K562 (cell line): ENCODE data around the gene BEST2. TPM values are rescaled to one million over a fixed set of nuclear protein-coding genes. Genes with fewer than 3 reads are reported as not detected.
A peak's percentile ranks its signal among the peaks of the same experiment; 100 is the strongest.

ENCODE experiments used
- CBFB ChIP-seq: sonication (generic); formaldehyde crosslinking; IDR thresholded peaks from 2 replicates; pipeline ENCODE4 v1.4.0; 2020; ENCODE audit warnings: mild to moderate bottlenecking, missing genetic modification reagents
- CREB1 ChIP-seq, 2 experiments: sonication (generic) in 1 of 2; formaldehyde crosslinking in 1 of 2; IDR thresholded peaks; 2 replicates each; pipeline versions ENCODE4 v1.6.1 to v1.8.0; 2012 to 2022; ENCODE audit warnings: inconsistent platforms in 1 of 2, mild to moderate bottlenecking in 1 of 2, missing genetic modification reagents in 1 of 2, moderate library complexity in 1 of 2
- FOXJ2 ChIP-seq: fragments of 200-800 bp; sonication (Bioruptor generic); IDR thresholded peaks from 2 replicates; pipeline ENCODE4 v1.6.1; 2016; ENCODE audit warnings: missing genetic modification characterization, missing compliant biosample characterization
- FOXK2 ChIP-seq, 2 experiments: fragments of 450-650 bp; IDR thresholded peaks in 1 of 2; conservative IDR thresholded peaks in 1 of 2; 2 replicates each; pipeline ENCODE4 v1.6.1; 2016; ENCODE audit warnings: low read depth in 2 of 2, mild to moderate bottlenecking in 1 of 2
- HNRNPL ChIP-seq: fragments of 200-400 bp; formaldehyde crosslinking; IDR thresholded peaks from 2 replicates; pipeline ENCODE4 v1.6.1; 2017; ENCODE audit warnings: low read depth, mild to moderate bottlenecking, low read length
- KLF6 ChIP-seq: fragments of 250-450 bp; sonication (Bioruptor Pico); IDR thresholded peaks from 2 replicates; pipeline ENCODE4 v1.4.0; 2020; ENCODE audit warnings: mild to moderate bottlenecking, moderate library complexity, borderline replicate concordance
- MYNN ChIP-seq, 2 experiments: sonication (generic); formaldehyde crosslinking in 1 of 2; IDR thresholded peaks; 2 replicates each; pipeline versions ENCODE4 v1.5.0 to v1.6.1; 2016 to 2020; ENCODE audit warnings: antibody characterized with exemption in 1 of 2, missing genetic modification reagents in 1 of 2
- PBX2 ChIP-seq, 2 experiments: IDR thresholded peaks in 1 of 2; conservative IDR thresholded peaks in 1 of 2; 2 replicates each; pipeline ENCODE4 v1.6.1; 2016; ENCODE audit warnings: low read depth in 2 of 2, mild to moderate bottlenecking in 1 of 2, missing compliant biosample characterization in 1 of 2, missing genetic modification characterization in 1 of 2, moderate library complexity in 1 of 2
- RBM34 ChIP-seq: fragments of 200-400 bp; formaldehyde crosslinking; IDR thresholded peaks from 2 replicates; pipeline ENCODE4 v1.6.1; 2018; ENCODE audit warnings: low read length, borderline replicate concordance; ENCODE audit not compliant: insufficient read depth
- STAT5A ChIP-seq: IDR thresholded peaks from 2 replicates; pipeline ENCODE4 v1.6.1; 2012; ENCODE audit warnings: low read length, inconsistent platforms, borderline replicate concordance
- TEAD1 ChIP-seq, 2 experiments: fragments of 450-650 bp in 1 of 2; sonication (generic) in 1 of 2; formaldehyde crosslinking; IDR thresholded peaks; 2 replicates each; pipeline versions ENCODE4 v1.4.0 to v1.8.0; 2020 to 2022; ENCODE audit warnings: mild to moderate bottlenecking in 2 of 2, missing genetic modification reagents in 1 of 2
- UBTF ChIP-seq, 2 experiments: IDR thresholded peaks; 2 replicates each; pipeline ENCODE4 v1.6.1; 2012; ENCODE audit warnings: improper control_type of control experiment in 2 of 2, low read depth in 2 of 2, low read length in 2 of 2, borderline replicate concordance in 1 of 2
- ZNF584 ChIP-seq: fragments of 200-800 bp; sonication (Bioruptor generic); IDR thresholded peaks from 2 replicates; pipeline ENCODE4 v1.6.1; 2016; ENCODE audit warnings: low read depth, mild to moderate bottlenecking, missing genetic modification characterization, missing compliant biosample characterization
- polyA plus RNA-seq, 8 experiments: library from polyadenylated mRNA; depleted of rRNA in 4 of 8; stranded (reverse) in 5 of 8; unstranded in 3 of 8; fragments of >200 nt; fragmentation: Nextera tagmentation in 2 of 8; fragmentation: Illumina TruSeq in 1 of 8; extraction: Ambion mirVana in 2 of 8; extraction: Trizol in 1 of 8; gene quantifications; 2 replicates each; pipeline versions ENCODE4 v1.2.1 to v1.2.3, GENCODE V29; 2011 to 2014; ENCODE audit warnings: inconsistent platforms in 1 of 8, missing spikeins in 1 of 8
- total RNA-seq, 7 experiments: library from RNA; depleted of rRNA in 6 of 7; stranded (reverse); fragments of >200 nt in 6 of 7; fragmentation: Illumina TruSeq in 2 of 7; extraction: Trizol in 2 of 7; gene quantifications; 2 replicates each; pipeline versions ENCODE4 v1.2.1 to v1.2.3, GENCODE V29; 2011 to 2021; ENCODE audit warnings: low replicate concordance in 1 of 7

The BEST2 gene
- total and polyA plus RNA-seq, 9 of the 15 experiments (the other 6 are each of a cell fraction or from before 2014, with no cell fraction given), result not detected

GRCh38 chr19:12784394-12784870 lies 32.8 kb downstream of the BEST2 start (continued):
- TF ChIP-seq KLF6 (CRISPR knock-in tag) (peak; percentile 7; the same call in 1 of the 2 replicates), FOXJ2 (tag) (peak; percentile 84), UBTF (IDR thresholded peaks at IDR 0.05; ENCODE audit: borderline replicate concordance in 1 of 2, low read depth in 2 of 2, low read length in 2 of 2) (0 out of 4 replicates have a peak, but pooled peaks of 1 of the 2 experiments have one; percentile 23), MYNN (IDR thresholded peaks at IDR 0.05) (peak; percentile 86; the same call in 1 of the 2 replicates), MYNN (CRISPR knock-in tag; IDR thresholded peaks at IDR 0.05) (no peak), STAT5A (peak; percentile 85), PBX2 (CRISPR knock-in tag; IDR thresholded peaks at IDR 0.05; ENCODE audit: low read depth) (no peak), PBX2 (tag; conservative IDR thresholded peaks at IDR 0.05; ENCODE audit: low read depth) (peak; percentile 64), ZNF584 (CRISPR knock-in tag) (0 out of 2 replicates have a peak, but pooled peaks have one; percentile 70), RBM34 (no peak), HNRNPL (no peak), FOXK2 (conservative IDR thresholded peaks at IDR 0.05 in 1 of 2, IDR thresholded peaks at IDR 0.05 in 1 of 2; ENCODE audit: low read depth in 2 of 2) (peak; percentile 76 to 82), CREB1 (IDR thresholded peaks at IDR 0.05) (peak; percentile 59; the same call in 1 of the 2 replicates), CREB1 (CRISPR knock-in tag; IDR thresholded peaks at IDR 0.05) (no peak; the same call in none of the 2 replicates), TEAD1 (CRISPR knock-in tag; IDR thresholded peaks at IDR 0.05) (peak; percentile 57 to 62; a peak in 2 of 4 replicates), CBFB (CRISPR knock-in tag) (no peak)
